GM12878 (cell line): ENCODE results near the gene MCOLN3. TPM values are rescaled to one million over a fixed set of nuclear protein-coding genes. Genes with fewer than 3 reads are reported as not detected.

Experiments
- ATAC-seq: fragments of 200-7000 bp; cut with Tn5 transposase; 3 replicates; pipeline ENCODE4 v1.9.1; 2020; ENCODE audit warnings: mild to moderate bottlenecking, moderate library complexity
- BruUV-seq: library from RNA; stranded (reverse); fragments of 400-500 nt; replicated peaks from 2 replicates; lab custom pipeline; 2021; lab: Mats Ljungman, UMichigan
- CTCF ChIA-PET: fragments of 300-600 bp; sonication (Branson Sonifier 250); formaldehyde crosslinking; extraction: SDS; loops from one replicate; lab custom pipeline; 2021; ENCODE audit warnings: inconsistent platforms; lab: Yijun Ruan, JAX
- POLR2A ChIA-PET: fragments of 350-600 bp; formaldehyde crosslinking; extraction: SDS; loops from one replicate; lab custom pipeline; 2021; ENCODE audit warnings: inconsistent platforms; lab: Charles Lee
- RAD21 ChIA-PET: fragments of 300-600 bp; sonication (Branson Sonifier 250); formaldehyde crosslinking; loops from one replicate; lab custom pipeline; 2023; ENCODE audit warnings: antibody characterized with exemption; ENCODE audit not compliant: unreplicated experiment; lab: Charles Lee
- SMC1A ChIA-PET: fragments of 300-600 bp; sonication (Branson Sonifier 250); formaldehyde crosslinking; loops from one replicate; lab custom pipeline; 2023; ENCODE audit not compliant: unreplicated experiment, uncharacterized antibody; lab: Charles Lee
- DNase-seq: peaks from one replicate; pipeline ENCODE4 v3.0.0-alpha.2; 2011; ENCODE audit warnings: low read depth, low spot score
- FAIRE-seq: peaks from 3 replicates; lab custom pipeline; 2011; peaks lifted over from hg19 to GRCh38; lab: Jason Lieb, UNC
- H2AFZ ChIP-seq: 2 replicates; pipeline ENCODE4 v1.6.0; 2011; ENCODE audit warnings: low read depth, low read length, control low read depth; ENCODE audit not compliant: control insufficient read depth
- H3K27ac ChIP-seq: 2 replicates; pipeline ENCODE4 v1.5.1; 2011; ENCODE audit warnings: control low read depth; ENCODE audit not compliant: control insufficient read depth, insufficient read depth
- H3K27me3 ChIP-seq, 2 experiments: replicated peaks in 1 of 2; 2 replicates each; pipeline versions ENCODE4 v1.6.0 to v1.6.1; 2011; ENCODE audit warnings: low read length in 1 of 2; ENCODE audit not compliant: control insufficient read depth in 2 of 2, insufficient read depth in 2 of 2
- H3K36me3 ChIP-seq, 2 experiments: 2 replicates each; pipeline ENCODE4 v1.5.1; 2011; ENCODE audit warnings: low read length in 1 of 2; ENCODE audit not compliant: control insufficient read depth in 2 of 2, insufficient read depth in 2 of 2
- H3K4me1 ChIP-seq: 2 replicates; pipeline ENCODE4 v1.6.1; 2011; ENCODE audit warnings: mild to moderate bottlenecking, low read length, moderate library complexity, mixed read lengths; ENCODE audit not compliant: control insufficient read depth, insufficient read depth
- H3K4me2 ChIP-seq: 2 replicates; pipeline ENCODE4 v1.6.0; 2011; ENCODE audit warnings: control low read depth; ENCODE audit not compliant: control insufficient read depth, insufficient read depth
- H3K4me3 ChIP-seq: fragments of 200-600 bp; sonication (generic); 2 replicates; pipeline ENCODE4 v1.5.1; 2016
- H3K79me2 ChIP-seq: 2 replicates; pipeline ENCODE4 v1.6.0; 2011; ENCODE audit warnings: low read length; ENCODE audit not compliant: control insufficient read depth, insufficient read depth
- H3K9ac ChIP-seq: 2 replicates; pipeline ENCODE4 v1.8.0; 2011; ENCODE audit warnings: low read length, control low read depth, mixed read lengths; ENCODE audit not compliant: control insufficient read depth, insufficient read depth
- H3K9me3 ChIP-seq: replicated peaks from 3 replicates; pipeline ENCODE4 v1.5.1; 2011; ENCODE audit warnings: mild to moderate bottlenecking, low read length; ENCODE audit not compliant: control insufficient read depth, insufficient read depth
- H4K20me1 ChIP-seq: 2 replicates; pipeline ENCODE4 v1.6.0; 2011; ENCODE audit not compliant: control insufficient read depth, insufficient read depth
- CHD1 ChIP-seq: IDR thresholded peaks from 2 replicates; pipeline ENCODE4 v1.6.1; 2012; ENCODE audit warnings: low read depth, low read length, improper control_type of control experiment
- PAX5 ChIP-seq: IDR thresholded peaks from 2 replicates; pipeline ENCODE4 v1.6.1; 2011; ENCODE audit warnings: low read depth, low read length, borderline replicate concordance
- POLR2AphosphoS2 ChIP-seq: IDR thresholded peaks from 2 replicates; pipeline ENCODE4 v1.6.1; 2011; ENCODE audit warnings: low read depth, mild to moderate bottlenecking, low read length, improper control_type of control experiment, moderate library complexity
- RB1 ChIP-seq: fragments of 450-650 bp; formaldehyde crosslinking; IDR thresholded peaks from 2 replicates; pipeline ENCODE4 v1.6.1; 2017; ENCODE audit warnings: mild to moderate bottlenecking, borderline replicate concordance
- SIX5 ChIP-seq: IDR thresholded peaks from 2 replicates; pipeline ENCODE4 v1.6.1; 2011; ENCODE audit warnings: mild to moderate bottlenecking, low read depth, low read length, moderate library complexity; ENCODE audit not compliant: severe bottlenecking
- SP1 ChIP-seq: IDR thresholded peaks from one replicate; pipeline ENCODE4 v1.6.1; 2011; ENCODE audit warnings: low read depth, low read length
- SREBF2 ChIP-seq: IDR thresholded peaks from 2 replicates; pipeline ENCODE4 v1.6.1; 2012; ENCODE audit warnings: mild to moderate bottlenecking, low read length
- ZNF622 ChIP-seq: fragments of 450-650 bp; IDR thresholded peaks from 2 replicates; pipeline ENCODE4 v1.6.1; 2017; ENCODE audit warnings: mild to moderate bottlenecking, inconsistent platforms
- WGBS: methylation state at CpG from one replicate; pipeline ENCODE4 v1.1.6; 2016; ENCODE audit warnings: low lambda C conversion rate; ENCODE audit not compliant: insufficient replicate concordance, insufficient coverage; ENCODE audit errors: missing lambda C conversion rate; 5-methylcytosine and 5-hydroxymethylcytosine counted together
- in situ Hi-C: fragments of 300-500 bp; cut with MboI; formaldehyde crosslinking; loops from 9 replicates; pipeline ENCODE4 v1.14.3; 2018; ENCODE audit warnings: mixed read lengths
- intact Hi-C: fragments of 100-400 bp; cut with micrococcal nuclease; formaldehyde crosslinking; loops from one replicate; pipeline ENCODE4 v1.14.2; 2022; ENCODE audit not compliant: unreplicated experiment
- polyA plus RNA-seq, 11 experiments: library from polyadenylated mRNA; depleted of rRNA in 4 of 11; unstranded in 6 of 11; stranded (reverse) in 5 of 11; fragments of >200 nt; fragmentation: Nextera tagmentation in 4 of 11; fragmentation: Illumina TruSeq in 1 of 11; extraction: Ambion mirVana in 4 of 11; extraction: Trizol in 1 of 11; gene quantifications; 1 replicate in 1 of 11; 2 replicates in 10 of 11; pipeline versions ENCODE4 v1.2.1 to v1.2.3, GENCODE V29; 2011 to 2016; ENCODE audit warnings: inconsistent platforms in 2 of 11, missing spikeins in 2 of 11, low read depth in 1 of 11
- total RNA-seq, 4 experiments: library from RNA; depleted of rRNA in 3 of 4; stranded (reverse); fragments of >200 nt in 3 of 4; fragmentation: Illumina TruSeq in 1 of 4; extraction: Trizol in 1 of 4; gene quantifications; 2 replicates each; pipeline versions ENCODE4 v1.2.1 to v1.2.3, GENCODE V29; 2013 to 2021
- TF ChIP-seq, protein P1 (sequence below), 3 experiments: IDR thresholded peaks in 2 of 3; conservative IDR thresholded peaks in 1 of 3; 2 replicates each; pipeline ENCODE4 v1.5.1; 2011; ENCODE audit warnings: low read depth in 3 of 3, low read length in 3 of 3, mild to moderate bottlenecking in 3 of 3, control low read depth in 2 of 3, moderate library complexity in 2 of 3, inconsistent platforms in 1 of 3, mixed read lengths in 1 of 3; ENCODE audit not compliant: control insufficient read depth in 2 of 3, insufficient read depth in 1 of 3; ENCODE audit errors: extremely low read depth in 1 of 3

Gene MCOLN3
- total and polyA plus RNA-seq, 10 of the 15 experiments (the other 5 are each of a cell fraction or from before 2014, with no cell fraction given) = 0.48 to 7.4 (median 3.8) TPM

DNA sequence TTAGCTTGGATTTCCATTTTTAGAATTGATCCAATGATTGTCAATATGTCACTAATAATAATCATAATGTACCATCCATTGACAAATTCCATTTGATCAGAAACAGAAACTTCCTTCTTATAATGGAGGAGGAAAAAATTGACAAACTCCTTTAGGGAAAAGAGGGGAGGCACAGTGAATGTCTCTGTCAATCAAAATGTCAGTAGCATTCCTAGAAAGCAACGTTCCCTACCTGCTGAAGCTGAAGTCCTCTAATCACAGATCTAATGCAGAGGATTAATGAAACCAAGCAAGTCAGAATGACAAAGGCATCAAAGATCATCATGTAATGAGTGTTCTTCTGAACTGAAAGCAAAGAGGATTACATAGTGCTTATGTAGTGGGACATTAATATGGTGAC is 22.4 kb downstream of the MCOLN3 start:
- RAD21 ChIA-PET = interaction anchor here (1.4 to 4.3 kb wide), 2 partner anchors 24 to 29 kb away, joined by 4 to 62 read pairs; partner anchors contain the start of gene MCOLN2
- H3K9me3 ChIP-seq = no peaks in the 10 kb centered on the region
- no TSS peak for BruUV-seq
- intact Hi-C loops = loop anchor here (2.0 to 10.0 kb wide), 2 partner anchors 29 to 241 kb away; partner anchors contain the start of gene MCOLN2
- TF ChIP-seq SP1 = no peak
- TF ChIP-seq PAX5 = no peak
- no peak for TF ChIP-seq SREBF2
- TF ChIP-seq SIX5 = no peak
- TF ChIP-seq RB1 = no peak
- no peaks in the 10 kb centered on the region for H3K4me1 ChIP-seq
- SMC1A ChIA-PET = interaction anchor here (1.2 to 7.7 kb wide), 7 partner anchors 10 to 182 kb away, joined by 3 to 214 read pairs (median 10); partner anchors contain the start of gene MCOLN2
- FAIRE-seq (no peak), DNase-seq (no peak), ATAC-seq (no peak)
- no peak overlapping the region for H2AFZ ChIP-seq
- H3K4me2 ChIP-seq = no peak overlapping the region
- H3K4me3 ChIP-seq = no peak overlapping the region
- in situ Hi-C loops = loop anchor here (5.0 kb wide), 1 partner anchor 79 kb away; no protein-coding TSS in a partner anchor
- H3K27ac ChIP-seq = no peak overlapping the region
- CTCF ChIA-PET = interaction anchor here (2.3 to 10.5 kb wide), 2 partner anchors 35 to 80 kb away, joined by 12 to 319 read pairs; no protein-coding TSS in a partner anchor
- WGBS = 35% methylated on average over 1 of the region's 1 CpG
- no peaks in the 10 kb centered on the region for H3K27me3 ChIP-seq
- POLR2A ChIA-PET = interaction anchor here (1.1 to 1.5 kb wide), 2 partner anchors 34 to 54 kb away, joined by 3 to 4 read pairs; no protein-coding TSS in a partner anchor
- no peak overlapping the region for H3K9ac ChIP-seq
- no peaks in the 10 kb centered on the region for H3K36me3 ChIP-seq
- no peaks in the 10 kb centered on the region for H4K20me1 ChIP-seq
- no peaks in the 10 kb centered on the region for H3K79me2 ChIP-seq

DNA sequence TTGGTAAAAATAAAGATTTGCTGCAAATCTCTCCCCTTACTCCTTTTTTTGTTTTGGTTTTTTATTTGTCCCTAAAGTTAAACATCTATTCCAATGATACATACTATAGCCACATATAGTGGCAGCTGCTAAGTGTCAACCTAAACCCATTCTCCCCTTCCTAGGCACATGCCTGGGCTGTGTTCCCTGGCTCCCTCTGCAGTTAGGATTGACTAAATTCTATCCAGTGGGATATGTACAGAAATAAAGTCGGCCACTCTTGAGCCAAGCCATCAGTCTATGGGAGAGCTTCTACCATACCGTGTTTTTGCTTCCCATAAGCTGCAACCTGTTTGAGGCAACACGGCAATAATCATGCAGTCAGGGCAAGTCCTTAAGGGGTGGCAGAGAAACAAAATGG is 23.6 kb downstream of the MCOLN3 start:
- no TSS peak for BruUV-seq
- ChIA-PET SMC1A (interaction anchor here (0.6 to 7.7 kb wide), 7 partner anchors 8 to 181 kb away, joined by 3 to 214 read pairs (median 3); no protein-coding TSS in a partner anchor), POLR2A (interaction anchor here (0.7 to 1.5 kb wide), 2 partner anchors 52 to 759 kb away, joined by 4 read pairs; no protein-coding TSS in a partner anchor)
- H3K36me3 ChIP-seq = no peaks in the 10 kb centered on the region
- intact Hi-C loops = loop anchor here (10.0 kb wide), 1 partner anchor 240 kb away; no protein-coding TSS in a partner anchor
- ATAC-seq = no peak
- H3K9me3 ChIP-seq = no peaks in the 10 kb centered on the region
- no peak for TF ChIP-seq ZNF622
- TF ChIP-seq POLR2AphosphoS2 = no peak
- no peak for TF ChIP-seq CHD1
- TF ChIP-seq, protein P1, sequence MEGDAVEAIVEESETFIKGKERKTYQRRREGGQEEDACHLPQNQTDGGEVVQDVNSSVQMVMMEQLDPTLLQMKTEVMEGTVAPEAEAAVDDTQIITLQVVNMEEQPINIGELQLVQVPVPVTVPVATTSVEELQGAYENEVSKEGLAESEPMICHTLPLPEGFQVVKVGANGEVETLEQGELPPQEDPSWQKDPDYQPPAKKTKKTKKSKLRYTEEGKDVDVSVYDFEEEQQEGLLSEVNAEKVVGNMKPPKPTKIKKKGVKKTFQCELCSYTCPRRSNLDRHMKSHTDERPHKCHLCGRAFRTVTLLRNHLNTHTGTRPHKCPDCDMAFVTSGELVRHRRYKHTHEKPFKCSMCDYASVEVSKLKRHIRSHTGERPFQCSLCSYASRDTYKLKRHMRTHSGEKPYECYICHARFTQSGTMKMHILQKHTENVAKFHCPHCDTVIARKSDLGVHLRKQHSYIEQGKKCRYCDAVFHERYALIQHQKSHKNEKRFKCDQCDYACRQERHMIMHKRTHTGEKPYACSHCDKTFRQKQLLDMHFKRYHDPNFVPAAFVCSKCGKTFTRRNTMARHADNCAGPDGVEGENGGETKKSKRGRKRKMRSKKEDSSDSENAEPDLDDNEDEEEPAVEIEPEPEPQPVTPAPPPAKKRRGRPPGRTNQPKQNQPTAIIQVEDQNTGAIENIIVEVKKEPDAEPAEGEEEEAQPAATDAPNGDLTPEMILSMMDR (IDR thresholded peaks at IDR 0.05 in 2 of 3, conservative IDR thresholded peaks at IDR 0.05 in 1 of 3; ENCODE audit: control insufficient read depth in 2 of 3, extremely low read depth in 1 of 3, insufficient read depth in 1 of 3, low read depth in 3 of 3, low read length in 3 of 3) = 0 out of 6 replicates have a peak, but pooled peaks of 1 of the 3 experiments have one; percentile 2
- TF ChIP-seq, all 136 proteins: peak for 1
- FAIRE-seq (no peak), DNase-seq (no peak)
- H3K4me1 ChIP-seq = no peaks in the 10 kb centered on the region
- 83% methylated on average over 3 of the region's 3 CpGs for WGBS
- in situ Hi-C loops = loop anchor here (5.0 kb wide), 1 partner anchor 77 kb away; no protein-coding TSS in a partner anchor
- no peaks in the 10 kb centered on the region for H3K79me2 ChIP-seq
- no peaks in the 10 kb centered on the region for H3K27me3 ChIP-seq
- H3K27ac ChIP-seq = no peak overlapping the region
- H3K4me3 ChIP-seq = no peak overlapping the region
- no peak overlapping the region for H3K9ac ChIP-seq
- H4K20me1 ChIP-seq = no peaks in the 10 kb centered on the region
- no peak overlapping the region for H2AFZ ChIP-seq
- CTCF ChIA-PET = interaction anchor here (0.6 to 10.5 kb wide), 4 partner anchors 23 to 78 kb away, joined by 4 to 319 read pairs (median 6); no protein-coding TSS in a partner anchor
- no peak overlapping the region for H3K4me2 ChIP-seq
- RAD21 ChIA-PET = interaction anchor here (1.2 to 4.3 kb wide), 5 partner anchors 23 to 80 kb away, joined by 3 to 62 read pairs (median 4); partner anchors contain the start of gene MCOLN2
